H9 (cell line): ENCODE results near the gene HOXD12. TPM values are rescaled to one million over a fixed set of nuclear protein-coding genes. Genes with fewer than 3 reads are reported as not detected.

Experiments
- DNase-seq: peaks from one replicate; pipeline ENCODE4 v3.0.0-alpha.2; 2017
- H2AFZ ChIP-seq: one replicate; pipeline ENCODE4 v1.6.1; 2013; ENCODE audit warnings: mild to moderate bottlenecking, low read length, control low read depth, moderate library complexity
- H2AK5ac ChIP-seq: 2 replicates; pipeline ENCODE4 v1.6.1; 2013; ENCODE audit warnings: low read length, control low read depth, mixed read lengths; ENCODE audit not compliant: insufficient read length
- H2BK120ac ChIP-seq: one replicate; pipeline ENCODE4 v1.6.1; 2013; ENCODE audit warnings: low read depth, mild to moderate bottlenecking, low read length, control low read depth, inconsistent platforms; ENCODE audit not compliant: poor library complexity, severe bottlenecking
- H2BK12ac ChIP-seq: 2 replicates; pipeline ENCODE4 v1.6.1; 2013; ENCODE audit warnings: low read length, control low read depth, mixed read lengths, low read depth; ENCODE audit not compliant: insufficient read length
- H2BK15ac ChIP-seq: 2 replicates; pipeline ENCODE4 v1.6.1; 2013; ENCODE audit warnings: low read depth, low read length, control low read depth
- H2BK20ac ChIP-seq: one replicate; pipeline ENCODE4 v1.6.1; 2013; ENCODE audit warnings: low read depth, mild to moderate bottlenecking, low read length, control low read depth, inconsistent platforms; ENCODE audit not compliant: poor library complexity, severe bottlenecking
- H2BK5ac ChIP-seq: 2 replicates; pipeline ENCODE4 v1.6.1; 2013; ENCODE audit warnings: low read length, control low read depth, mixed read lengths; ENCODE audit not compliant: insufficient read length
- H3K14ac ChIP-seq: 2 replicates; pipeline ENCODE4 v1.6.1; 2013; ENCODE audit warnings: low read length, control low read depth; ENCODE audit not compliant: insufficient read depth
- H3K18ac ChIP-seq: 2 replicates; pipeline ENCODE4 v1.6.1; 2013; ENCODE audit warnings: low read depth, mild to moderate bottlenecking, mixed read lengths, low read length, control low read depth; ENCODE audit not compliant: insufficient read length
- H3K23ac ChIP-seq: 2 replicates; pipeline ENCODE4 v1.6.1; 2013; ENCODE audit warnings: low read length, control low read depth, mixed read lengths, low read depth; ENCODE audit not compliant: insufficient read length
- H3K23me2 ChIP-seq: 2 replicates; pipeline ENCODE4 v1.6.1; 2013; ENCODE audit warnings: low read depth, mild to moderate bottlenecking, mixed read lengths, low read length, control low read depth; ENCODE audit not compliant: insufficient read length, poor library complexity, severe bottlenecking
- H3K27ac ChIP-seq: 2 replicates; pipeline ENCODE4 v1.5.1; 2013; ENCODE audit warnings: low read length, control low read depth, mixed read lengths, low read depth; ENCODE audit not compliant: insufficient read length
- H3K27me3 ChIP-seq: 2 replicates; pipeline ENCODE4 v1.6.1; 2013; ENCODE audit warnings: low read length, control low read depth, inconsistent platforms; ENCODE audit not compliant: insufficient read depth
- H3K4ac ChIP-seq: 2 replicates; pipeline ENCODE4 v1.6.1; 2013; ENCODE audit warnings: low read depth, mild to moderate bottlenecking, control low read depth, inconsistent platforms, low read length, moderate library complexity
- H3K4me1 ChIP-seq: 2 replicates; pipeline ENCODE4 v1.6.1; 2013; ENCODE audit warnings: low read length, control low read depth, inconsistent platforms; ENCODE audit not compliant: insufficient read depth
- H3K4me2 ChIP-seq: 2 replicates; pipeline ENCODE4 v1.6.1; 2013; ENCODE audit warnings: low read length, control low read depth, mixed read lengths; ENCODE audit not compliant: insufficient read length, insufficient read depth
- H3K56ac ChIP-seq: 2 replicates; pipeline ENCODE4 v1.6.1; 2013; ENCODE audit warnings: low read depth, mild to moderate bottlenecking, mixed read lengths, low read length, control low read depth; ENCODE audit not compliant: insufficient read length
- H3K79me1 ChIP-seq: 2 replicates; pipeline ENCODE4 v1.6.1; 2013; ENCODE audit warnings: low read depth, mild to moderate bottlenecking, moderate library complexity, low read length, control low read depth, inconsistent platforms; ENCODE audit not compliant: insufficient read depth, poor library complexity, severe bottlenecking
- H3K79me2 ChIP-seq: 2 replicates; pipeline ENCODE4 v1.6.1; 2013; ENCODE audit warnings: low read length, control low read depth, inconsistent platforms; ENCODE audit not compliant: insufficient read depth
- H3K9ac ChIP-seq: 2 replicates; pipeline ENCODE4 v1.6.1; 2013; ENCODE audit warnings: low read length, control low read depth, mixed read lengths; ENCODE audit not compliant: insufficient read length; ENCODE audit errors: extremely low read depth
- H3K9me3 ChIP-seq: one replicate; pipeline ENCODE4 v1.6.1; 2013; ENCODE audit warnings: low read depth, low read length, inconsistent platforms; ENCODE audit not compliant: control insufficient read depth
- H3T11ph ChIP-seq: one replicate; pipeline ENCODE4 v1.6.1; 2013; ENCODE audit warnings: mild to moderate bottlenecking, low read length, control low read depth, inconsistent platforms
- H4K20me1 ChIP-seq: one replicate; pipeline ENCODE4 v1.6.1; 2013; ENCODE audit not compliant: control insufficient read depth, insufficient read length, insufficient read depth
- H4K5ac ChIP-seq: 2 replicates; pipeline ENCODE4 v1.6.1; 2013; ENCODE audit warnings: low read depth, mild to moderate bottlenecking, mixed read lengths, low read length, control low read depth; ENCODE audit not compliant: insufficient read length
- H4K8ac ChIP-seq: replicated peaks from 2 replicates; pipeline ENCODE4 v1.6.1; 2013; ENCODE audit warnings: low read length, control low read depth, mixed read lengths, low read depth; ENCODE audit not compliant: insufficient read length
- H4K91ac ChIP-seq: 2 replicates; pipeline ENCODE4 v1.6.1; 2013; ENCODE audit warnings: low read depth, mild to moderate bottlenecking, moderate library complexity, mixed read lengths, low read length, control low read depth; ENCODE audit not compliant: insufficient read length
- H3K27ac Mint-ChIP-seq, 3 experiments: 2 replicates in 2 of 3; 3 replicates in 1 of 3; pipeline ENCODE4 v1.8.0; 2020 to 2021; ENCODE audit warnings: mixed read lengths in 3 of 3, mild to moderate bottlenecking in 1 of 3, moderate library complexity in 1 of 3
- H3K27me3 Mint-ChIP-seq: 2 replicates; pipeline ENCODE4 v1.8.0; 2021; ENCODE audit warnings: low read depth, mild to moderate bottlenecking, moderate library complexity, mixed read lengths
- H3K36me3 Mint-ChIP-seq, 3 experiments: 2 replicates in 2 of 3; 3 replicates in 1 of 3; pipeline ENCODE4 v1.8.0; 2020 to 2021; ENCODE audit warnings: low read depth in 3 of 3, mixed read lengths in 3 of 3; ENCODE audit not compliant: insufficient read depth in 1 of 3
- H3K4me1 Mint-ChIP-seq, 2 experiments: 2 replicates each; pipeline ENCODE4 v1.8.0; 2020; ENCODE audit warnings: mixed read lengths in 2 of 2
- H3K4me3 Mint-ChIP-seq, 2 experiments: 2 replicates in 1 of 2; 3 replicates in 1 of 2; pipeline ENCODE4 v1.8.0; 2020 to 2021; ENCODE audit warnings: mild to moderate bottlenecking in 2 of 2, mixed read lengths in 2 of 2, moderate library complexity in 1 of 2
- H3K9me3 Mint-ChIP-seq, 2 experiments: 2 replicates in 1 of 2; 3 replicates in 1 of 2; pipeline ENCODE4 v1.8.0; 2020; ENCODE audit warnings: mild to moderate bottlenecking in 2 of 2, mixed read lengths in 2 of 2, moderate library complexity in 1 of 2
- WGBS: extraction: QIAGEN DNeasy Blood & Tissue Kit; methylation state at CpG from one replicate; pipeline ENCODE4 v1.1.7; 2013; ENCODE audit warnings: missing lambda C conversion rate, low lambda C conversion rate, mixed read lengths; ENCODE audit not compliant: insufficient read length; ENCODE audit errors: extremely low coverage; 5-methylcytosine and 5-hydroxymethylcytosine counted together
- total RNA-seq: library from RNA; stranded (reverse); gene quantifications from 2 replicates; pipeline ENCODE4 v1.2.1, GENCODE V29; 2021
- TF ChIP-seq, protein P1 (sequence below): fragments of 200-600 bp; sonication (generic); conservative IDR thresholded peaks from 3 replicates; pipeline ENCODE4 v1.8.0; 2021; ENCODE audit warnings: antibody characterized with exemption, mild to moderate bottlenecking

Gene HOXD12
- total RNA-seq, 1 experiment from 2014 or later = not detected

- Histone ChIP-seq H3K27ac (no peak overlapping the region), H3K79me2 (no peaks in the 10 kb centered on the region), H3K23ac (no peak overlapping the region), H2AFZ (no peak overlapping the region), H4K20me1 (no peaks in the 10 kb centered on the region), H2BK20ac (no peak overlapping the region), H2AK5ac (no peak overlapping the region), H3K23me2 (peaks cover 3% of the 10 kb centered on the region), H3K18ac (no peak overlapping the region), H2BK15ac (no peak overlapping the region), H3K27me3 (peaks cover 60% of the 10 kb centered on the region), H3K4me1 (no peaks in the 10 kb centered on the region), H3K79me1 (no peaks in the 10 kb centered on the region), H2BK5ac (no peak overlapping the region), H4K91ac (no peak overlapping the region), H3T11ph (no peak overlapping the region), H3K9ac (no peak overlapping the region), H3K9me3 (no peaks in the 10 kb centered on the region), H3K56ac (no peak overlapping the region), H2BK12ac (no peak overlapping the region), H3K4me2 (peak overlapping the region; percentile 36), H3K4ac (no peak overlapping the region), H4K8ac (no peak overlapping the region), H2BK120ac (no peak overlapping the region), H3K14ac (no peak overlapping the region), H4K5ac (no peak overlapping the region)
- Mint-ChIP-seq H3K27me3 (peaks cover 99% of the 10 kb centered on the region), H3K4me1 (peaks cover 8 to 27% of the 10 kb centered on the region in 2 experiments; a peak in 3 of 4 replicates), H3K4me3 (peak overlapping the region; percentile 38 to 69), H3K36me3 (0 out of 7 replicates have a peak, but pooled peaks cover 0 to under 1% (median 0%) of the 10 kb centered on the region in 3 experiments), H3K9me3 (peaks cover 0 to 2% of the 10 kb centered on the region in 2 experiments; a peak in 2 of 5 replicates), H3K27ac (no peak overlapping the region)
- DNase-seq = peak; percentile 41
- WGBS = no CpG with 5 or more reads among the region's 56 CpGs
- TF ChIP-seq, protein P1, sequence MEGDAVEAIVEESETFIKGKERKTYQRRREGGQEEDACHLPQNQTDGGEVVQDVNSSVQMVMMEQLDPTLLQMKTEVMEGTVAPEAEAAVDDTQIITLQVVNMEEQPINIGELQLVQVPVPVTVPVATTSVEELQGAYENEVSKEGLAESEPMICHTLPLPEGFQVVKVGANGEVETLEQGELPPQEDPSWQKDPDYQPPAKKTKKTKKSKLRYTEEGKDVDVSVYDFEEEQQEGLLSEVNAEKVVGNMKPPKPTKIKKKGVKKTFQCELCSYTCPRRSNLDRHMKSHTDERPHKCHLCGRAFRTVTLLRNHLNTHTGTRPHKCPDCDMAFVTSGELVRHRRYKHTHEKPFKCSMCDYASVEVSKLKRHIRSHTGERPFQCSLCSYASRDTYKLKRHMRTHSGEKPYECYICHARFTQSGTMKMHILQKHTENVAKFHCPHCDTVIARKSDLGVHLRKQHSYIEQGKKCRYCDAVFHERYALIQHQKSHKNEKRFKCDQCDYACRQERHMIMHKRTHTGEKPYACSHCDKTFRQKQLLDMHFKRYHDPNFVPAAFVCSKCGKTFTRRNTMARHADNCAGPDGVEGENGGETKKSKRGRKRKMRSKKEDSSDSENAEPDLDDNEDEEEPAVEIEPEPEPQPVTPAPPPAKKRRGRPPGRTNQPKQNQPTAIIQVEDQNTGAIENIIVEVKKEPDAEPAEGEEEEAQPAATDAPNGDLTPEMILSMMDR = no peak
Observed at GRCh38 chr2:176066645-176067588, 32.7 kb upstream of the HOXD12 start.
